Liver (tissue), 9 donors: ENCODE measurements around the gene IGF2BP3. TPM values are rescaled to one million over a fixed set of nuclear protein-coding genes. Genes with fewer than 3 reads are reported as not detected.

Experiments
- DNase-seq: peaks from one replicate; pipeline ENCODE4 v3.0.0-alpha.2; 2017; ENCODE audit warnings: low spot score
- H3K27ac ChIP-seq, 2 donors: one replicate each; pipeline ENCODE4 v1.7.0; 2013; ENCODE audit warnings: inconsistent platforms in 2 of 2, low read length in 2 of 2, control low read depth in 1 of 2, low read depth in 1 of 2, mild to moderate bottlenecking in 1 of 2
- H3K27me3 ChIP-seq, 4 donors: one replicate each; pipeline versions ENCODE4 v1.6.1 to v1.7.0; 2013; ENCODE audit warnings: low read length in 3 of 4, inconsistent platforms in 1 of 4, mild to moderate bottlenecking in 1 of 4, moderate library complexity in 1 of 4; ENCODE audit not compliant: control insufficient read depth in 4 of 4, insufficient read depth in 4 of 4
- H3K36me3 ChIP-seq, 4 donors: one replicate each; pipeline versions ENCODE4 v1.6.1 to v1.7.0; 2013; ENCODE audit warnings: low read length in 3 of 4, mild to moderate bottlenecking in 3 of 4, low read depth in 1 of 4, moderate library complexity in 1 of 4; ENCODE audit not compliant: control insufficient read depth in 4 of 4, insufficient read depth in 3 of 4
- H3K4me1 ChIP-seq, 4 donors: one replicate each; pipeline versions ENCODE4 v1.6.1 to v1.7.0; 2013; ENCODE audit warnings: low read length in 3 of 4, mild to moderate bottlenecking in 3 of 4, moderate library complexity in 1 of 4; ENCODE audit not compliant: control insufficient read depth in 4 of 4, insufficient read depth in 4 of 4
- H3K4me3 ChIP-seq, 3 donors: one replicate each; pipeline versions ENCODE4 v1.6.1 to v1.7.0; 2013; ENCODE audit warnings: low read length in 3 of 3, control low read depth in 1 of 3, low read depth in 1 of 3, mild to moderate bottlenecking in 1 of 3
- H3K9ac ChIP-seq, 2 donors: one replicate each; pipeline ENCODE4 v1.7.0; 2013; ENCODE audit warnings: low read length in 2 of 2, mild to moderate bottlenecking in 2 of 2, moderate library complexity in 2 of 2, control low read depth in 1 of 2, low read depth in 1 of 2
- H3K9me3 ChIP-seq, 4 donors: one replicate each; pipeline versions ENCODE4 v1.6.1 to v1.7.0; 2013; ENCODE audit warnings: low read length in 3 of 4; ENCODE audit not compliant: control insufficient read depth in 4 of 4
- EGR1 ChIP-seq, 2 donors: IDR thresholded peaks; 2 replicates each; pipeline ENCODE4 v1.6.1; 2016 to 2018; ENCODE audit warnings: antibody characterized with exemption in 2 of 2, low read depth in 2 of 2
- FOXA1 ChIP-seq: IDR thresholded peaks from 2 replicates; pipeline ENCODE4 v1.6.1; 2016; ENCODE audit warnings: antibody characterized with exemption
- FOXA2 ChIP-seq: IDR thresholded peaks from 2 replicates; pipeline ENCODE4 v1.6.1; 2016; ENCODE audit warnings: antibody characterized with exemption
- GABPA ChIP-seq, 2 donors: IDR thresholded peaks in 1 of 2; conservative IDR thresholded peaks in 1 of 2; 2 replicates each; pipeline ENCODE4 v1.6.1; 2016; ENCODE audit warnings: antibody characterized with exemption in 2 of 2, mild to moderate bottlenecking in 1 of 2, moderate library complexity in 1 of 2
- HNF4A ChIP-seq, 2 donors: conservative IDR thresholded peaks; 2 replicates each; pipeline ENCODE4 v1.6.1; 2016; ENCODE audit warnings: antibody characterized with exemption in 2 of 2, mild to moderate bottlenecking in 2 of 2
- HNF4G ChIP-seq: IDR thresholded peaks from 2 replicates; pipeline ENCODE4 v1.6.1; 2016; ENCODE audit warnings: antibody characterized with exemption
- JUND ChIP-seq, 2 donors: IDR thresholded peaks; 2 replicates each; pipeline ENCODE4 v1.6.1; 2016; ENCODE audit warnings: antibody characterized with exemption in 2 of 2
- NR2F2 ChIP-seq: IDR thresholded peaks from 2 replicates; pipeline ENCODE4 v1.6.1; 2016; ENCODE audit warnings: antibody characterized with exemption
- RAD21 ChIP-seq, 2 donors: IDR thresholded peaks; 2 replicates each; pipeline ENCODE4 v1.6.1; 2016; ENCODE audit warnings: antibody characterized with exemption in 2 of 2, mild to moderate bottlenecking in 2 of 2
- RXRA ChIP-seq, 2 donors: IDR thresholded peaks; 2 replicates each; pipeline ENCODE4 v1.6.1; 2017 to 2018; ENCODE audit warnings: antibody characterized with exemption in 2 of 2, mild to moderate bottlenecking in 1 of 2
- SP1 ChIP-seq: IDR thresholded peaks from 2 replicates; pipeline ENCODE4 v1.6.1; 2018; ENCODE audit warnings: antibody characterized with exemption, mild to moderate bottlenecking
- TAF1 ChIP-seq: conservative IDR thresholded peaks from 2 replicates; pipeline ENCODE4 v1.6.1; 2016; ENCODE audit warnings: antibody characterized with exemption, mild to moderate bottlenecking
- YY1 ChIP-seq: IDR thresholded peaks from 2 replicates; pipeline ENCODE4 v1.6.1; 2016; ENCODE audit warnings: antibody characterized with exemption, mild to moderate bottlenecking
- WGBS: extraction: QIAGEN DNeasy Blood & Tissue Kit; methylation state at CpG from one replicate; pipeline ENCODE4 v1.1.7; 2013; 5-methylcytosine and 5-hydroxymethylcytosine counted together
- polyA plus RNA-seq, 2 donors: library from polyadenylated mRNA; stranded (reverse) in 1 of 2; unstranded in 1 of 2; fragments of 200-250 nt in 1 of 2; fragments of >200 nt in 1 of 2; fragmentation: Nextera tagmentation in 1 of 2; extraction: Ambion mirVana in 1 of 2; gene quantifications; one replicate each; pipeline versions ENCODE4 v1.2.1 to v1.2.3, GENCODE V29; 2013 to 2015
- total RNA-seq, 2 donors: library from RNA; depleted of rRNA; stranded (reverse); fragments of >200 nt; gene quantifications; one replicate each; pipeline ENCODE4 v1.2.3, GENCODE V29; 2014
- TF ChIP-seq, protein P1 (sequence below): IDR thresholded peaks from 2 replicates; pipeline ENCODE4 v1.6.1; 2016; ENCODE audit warnings: antibody characterized with exemption
- TF ChIP-seq, protein P2 (sequence below): IDR thresholded peaks from 2 replicates; pipeline ENCODE4 v1.6.1; 2016; ENCODE audit warnings: antibody characterized with exemption, mild to moderate bottlenecking
- TF ChIP-seq, protein P3 (sequence below): IDR thresholded peaks from 2 replicates; pipeline ENCODE4 v1.6.1; 2016; ENCODE audit warnings: antibody characterized with exemption
- TF ChIP-seq, protein P4 (sequence below): IDR thresholded peaks from 2 replicates; pipeline ENCODE4 v1.6.1; 2016; ENCODE audit warnings: antibody characterized with exemption
- donor health status: healthy.
- donor health status: healthy.
- donor health status: healthy.
- donor health status: healthy.
- donor health status: healthy.

The IGF2BP3 gene
- total and polyA plus RNA-seq, 4 donors = 0.17 to 28.4 (median 0.23) TPM; not detected in 1

DNA sequence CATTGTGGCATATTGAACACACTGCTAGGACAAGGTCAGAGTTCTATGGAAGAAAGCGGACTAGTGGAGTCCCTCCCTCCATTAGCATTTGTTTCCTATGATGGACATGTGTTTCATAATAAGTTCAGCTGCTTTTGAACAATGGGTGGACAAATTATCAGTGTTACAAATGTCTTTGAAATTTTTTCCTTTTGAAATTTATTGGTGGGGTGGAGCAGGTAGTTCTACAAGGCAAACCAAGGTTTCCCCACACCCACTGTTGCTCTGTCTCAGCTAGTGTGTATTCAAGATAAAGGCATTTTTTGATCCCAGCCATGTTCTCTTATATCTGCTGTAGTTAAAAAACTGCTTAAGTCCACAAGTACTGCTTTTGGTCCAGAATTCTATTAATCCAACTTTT lies 91.3 kb downstream of the IGF2BP3 start:
- no peak for TF ChIP-seq FOXA1
- TF ChIP-seq, protein P1, sequence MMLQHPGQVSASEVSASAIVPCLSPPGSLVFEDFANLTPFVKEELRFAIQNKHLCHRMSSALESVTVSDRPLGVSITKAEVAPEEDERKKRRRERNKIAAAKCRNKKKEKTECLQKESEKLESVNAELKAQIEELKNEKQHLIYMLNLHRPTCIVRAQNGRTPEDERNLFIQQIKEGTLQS = no peak
- TF ChIP-seq, protein P2, sequence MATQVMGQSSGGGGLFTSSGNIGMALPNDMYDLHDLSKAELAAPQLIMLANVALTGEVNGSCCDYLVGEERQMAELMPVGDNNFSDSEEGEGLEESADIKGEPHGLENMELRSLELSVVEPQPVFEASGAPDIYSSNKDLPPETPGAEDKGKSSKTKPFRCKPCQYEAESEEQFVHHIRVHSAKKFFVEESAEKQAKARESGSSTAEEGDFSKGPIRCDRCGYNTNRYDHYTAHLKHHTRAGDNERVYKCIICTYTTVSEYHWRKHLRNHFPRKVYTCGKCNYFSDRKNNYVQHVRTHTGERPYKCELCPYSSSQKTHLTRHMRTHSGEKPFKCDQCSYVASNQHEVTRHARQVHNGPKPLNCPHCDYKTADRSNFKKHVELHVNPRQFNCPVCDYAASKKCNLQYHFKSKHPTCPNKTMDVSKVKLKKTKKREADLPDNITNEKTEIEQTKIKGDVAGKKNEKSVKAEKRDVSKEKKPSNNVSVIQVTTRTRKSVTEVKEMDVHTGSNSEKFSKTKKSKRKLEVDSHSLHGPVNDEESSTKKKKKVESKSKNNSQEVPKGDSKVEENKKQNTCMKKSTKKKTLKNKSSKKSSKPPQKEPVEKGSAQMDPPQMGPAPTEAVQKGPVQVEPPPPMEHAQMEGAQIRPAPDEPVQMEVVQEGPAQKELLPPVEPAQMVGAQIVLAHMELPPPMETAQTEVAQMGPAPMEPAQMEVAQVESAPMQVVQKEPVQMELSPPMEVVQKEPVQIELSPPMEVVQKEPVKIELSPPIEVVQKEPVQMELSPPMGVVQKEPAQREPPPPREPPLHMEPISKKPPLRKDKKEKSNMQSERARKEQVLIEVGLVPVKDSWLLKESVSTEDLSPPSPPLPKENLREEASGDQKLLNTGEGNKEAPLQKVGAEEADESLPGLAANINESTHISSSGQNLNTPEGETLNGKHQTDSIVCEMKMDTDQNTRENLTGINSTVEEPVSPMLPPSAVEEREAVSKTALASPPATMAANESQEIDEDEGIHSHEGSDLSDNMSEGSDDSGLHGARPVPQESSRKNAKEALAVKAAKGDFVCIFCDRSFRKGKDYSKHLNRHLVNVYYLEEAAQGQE = no peak
- no peak for TF ChIP-seq RXRA (IDR thresholded peaks at IDR 0.05)
- TF ChIP-seq NR2F2 = no peak
- TF ChIP-seq YY1 = no peak
- TF ChIP-seq RAD21 (IDR thresholded peaks at IDR 0.05) = no peak
- TF ChIP-seq, protein P3, sequence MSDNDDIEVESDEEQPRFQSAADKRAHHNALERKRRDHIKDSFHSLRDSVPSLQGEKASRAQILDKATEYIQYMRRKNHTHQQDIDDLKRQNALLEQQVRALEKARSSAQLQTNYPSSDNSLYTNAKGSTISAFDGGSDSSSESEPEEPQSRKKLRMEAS = no peak
- no peak for TF ChIP-seq SP1
- Histone ChIP-seq H3K36me3 (no peaks in the 10 kb centered on the region), H3K9ac (no peak overlapping the region), H3K4me1 (no peaks in the 10 kb centered on the region), H3K27ac (no peak overlapping the region), H3K4me3 (no peak overlapping the region), H3K9me3 (no peaks in the 10 kb centered on the region), H3K27me3 (no peaks in the 10 kb centered on the region)
- WGBS = 92% methylated on average over 1 of the region's 1 CpG
- no peak for DNase-seq

DNA sequence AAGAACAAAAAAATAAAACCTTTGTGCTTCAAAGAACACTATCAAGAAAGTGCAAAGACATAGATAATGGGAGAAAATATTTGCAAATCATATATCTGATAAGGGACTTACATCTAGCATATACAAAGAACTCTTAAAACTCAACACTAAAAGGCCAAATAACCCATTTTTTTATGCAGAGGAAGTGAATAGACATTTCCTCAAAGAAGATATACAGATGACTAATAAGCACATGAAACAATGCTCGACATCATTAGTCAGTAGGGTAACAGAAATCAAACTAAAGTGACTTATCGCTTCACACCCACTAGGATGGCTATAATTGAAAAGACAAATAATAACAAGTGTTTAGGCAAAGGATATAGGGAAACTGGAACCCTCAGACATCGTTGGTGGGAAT lies 93.2 kb downstream of the IGF2BP3 start:
- no peak overlapping the region for H3K27ac ChIP-seq
- H3K9me3 ChIP-seq = no peaks in the 10 kb centered on the region
- H3K27me3 ChIP-seq = no peaks in the 10 kb centered on the region
- no peak for DNase-seq
- no peaks in the 10 kb centered on the region for H3K36me3 ChIP-seq
- H3K9ac ChIP-seq = no peak overlapping the region
- no peaks in the 10 kb centered on the region for H3K4me1 ChIP-seq
- WGBS = 77% methylated on average over 3 of the region's 3 CpGs
- TF ChIP-seq EGR1 (IDR thresholded peaks at IDR 0.05; ENCODE audit: low read depth in 2 of 2) (no peak), FOXA2 (no peak), NR2F2 (no peak), JUND (IDR thresholded peaks at IDR 0.05) (no peak)
- no peak overlapping the region for H3K4me3 ChIP-seq

DNA sequence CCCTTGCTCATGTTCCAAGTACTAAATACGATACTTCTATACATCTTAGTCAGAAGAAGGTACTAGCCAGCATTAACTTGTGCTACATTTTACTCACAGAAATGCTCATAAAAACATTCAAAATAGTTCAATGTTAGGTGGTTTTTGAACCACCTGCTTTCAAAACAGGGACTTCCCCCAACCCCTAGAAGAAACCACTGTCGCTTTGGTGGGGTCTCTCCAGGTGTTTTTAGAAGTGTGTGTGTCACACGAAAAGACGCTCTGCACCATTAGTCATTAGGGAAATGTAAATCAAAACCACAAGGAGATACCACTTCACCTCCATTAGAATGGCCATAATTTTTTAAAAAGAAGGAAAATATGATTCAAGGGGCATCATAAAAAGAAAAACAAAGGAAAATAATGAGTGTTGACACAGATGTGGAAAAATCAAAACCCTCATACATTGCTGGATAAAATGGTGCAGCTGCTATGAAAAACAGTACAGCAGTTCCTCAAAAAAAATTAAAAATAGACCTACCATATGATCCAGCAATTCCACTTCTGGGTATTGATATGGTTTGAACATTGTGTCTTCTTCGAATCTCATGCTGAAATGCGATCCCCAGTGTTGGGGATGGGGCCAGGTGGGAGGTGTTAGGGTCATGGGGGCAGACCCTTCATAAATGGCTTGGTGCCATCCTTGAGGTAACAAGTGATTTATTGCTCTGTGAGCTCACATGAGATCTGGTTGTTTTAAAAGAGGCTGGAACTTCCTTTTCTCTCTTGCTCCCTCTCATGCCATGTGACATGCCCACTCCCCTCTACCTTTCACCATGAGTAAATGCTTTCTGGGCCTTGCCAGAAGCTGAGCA lies 96.9 kb downstream of the IGF2BP3 start:
- Histone ChIP-seq H3K9me3 (no peaks in the 10 kb centered on the region), H3K27ac (no peak overlapping the region), H3K36me3 (no peaks in the 10 kb centered on the region), H3K4me1 (no peaks in the 10 kb centered on the region), H3K9ac (no peak overlapping the region), H3K27me3 (no peaks in the 10 kb centered on the region), H3K4me3 (no peak overlapping the region)
- 82% methylated on average over 6 of the region's 6 CpGs for WGBS
- DNase-seq = no peak
- TF ChIP-seq RXRA (IDR thresholded peaks at IDR 0.05) (no peak), HNF4A (conservative IDR thresholded peaks at IDR 0.05) (no peak), YY1 (no peak), GABPA (IDR thresholded peaks at IDR 0.05 in 1 of 2, conservative IDR thresholded peaks at IDR 0.05 in 1 of 2) (no peak), SP1 (no peak), HNF4G (no peak), FOXA1 (no peak), TAF1 (no peak), NR2F2 (no peak), RAD21 (IDR thresholded peaks at IDR 0.05) (no peak), FOXA2 (no peak)
- TF ChIP-seq, protein P4, sequence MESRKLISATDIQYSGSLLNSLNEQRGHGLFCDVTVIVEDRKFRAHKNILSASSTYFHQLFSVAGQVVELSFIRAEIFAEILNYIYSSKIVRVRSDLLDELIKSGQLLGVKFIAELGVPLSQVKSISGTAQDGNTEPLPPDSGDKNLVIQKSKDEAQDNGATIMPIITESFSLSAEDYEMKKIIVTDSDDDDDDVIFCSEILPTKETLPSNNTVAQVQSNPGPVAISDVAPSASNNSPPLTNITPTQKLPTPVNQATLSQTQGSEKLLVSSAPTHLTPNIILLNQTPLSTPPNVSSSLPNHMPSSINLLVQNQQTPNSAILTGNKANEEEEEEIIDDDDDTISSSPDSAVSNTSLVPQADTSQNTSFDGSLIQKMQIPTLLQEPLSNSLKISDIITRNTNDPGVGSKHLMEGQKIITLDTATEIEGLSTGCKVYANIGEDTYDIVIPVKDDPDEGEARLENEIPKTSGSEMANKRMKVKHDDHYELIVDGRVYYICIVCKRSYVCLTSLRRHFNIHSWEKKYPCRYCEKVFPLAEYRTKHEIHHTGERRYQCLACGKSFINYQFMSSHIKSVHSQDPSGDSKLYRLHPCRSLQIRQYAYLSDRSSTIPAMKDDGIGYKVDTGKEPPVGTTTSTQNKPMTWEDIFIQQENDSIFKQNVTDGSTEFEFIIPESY = no peak
- TF ChIP-seq, protein P3 = no peak
- TF ChIP-seq, protein P2 = no peak
